ENCODE data around the gene APOF. TPM values are rescaled to one million over a fixed set of nuclear protein-coding genes. Genes with fewer than 3 reads are reported as not detected.

APOF gene
- total RNA-seq, 1 experiment from 2014 or later: not detected

- no peak overlapping the region for H3K27ac ChIP-seq (ENCODE audit: insufficient read length, low read depth, low read length)
- no peak overlapping the region for H3K23ac ChIP-seq (ENCODE audit: insufficient read length, low read depth, low read length)
- H2AFZ ChIP-seq (ENCODE audit: low read length): no peak overlapping the region
- peaks cover 9% of the 10 kb centered on the region for H3K23me2 ChIP-seq (ENCODE audit: insufficient read length, low read depth, low read length, poor library complexity, severe bottlenecking)
- Mint-ChIP-seq H3K9me3 (no peaks in the 10 kb centered on the region), H3K36me3 (ENCODE audit: insufficient read depth in 1 of 3, low read depth in 3 of 3) (peaks cover 0 to 4% (median 3%) of the 10 kb centered on the region in 3 experiments; a peak in 2 of 7 replicates), H3K4me3 (peak overlapping the region; percentile 82 to 91), H3K27me3 (ENCODE audit: low read depth) (peaks cover 7% of the 10 kb centered on the region), H3K4me1 (peaks cover 41% of the 10 kb centered on the region in 2 experiments), H3K27ac (peak overlapping the region; percentile 99)
- no peak overlapping the region for H2BK5ac ChIP-seq (ENCODE audit: insufficient read length, low read length)
- peak overlapping the region; percentile 68 for H3K4me2 ChIP-seq (ENCODE audit: insufficient read depth, insufficient read length, low read length)
- peak overlapping the region; percentile 18 for H3K18ac ChIP-seq (ENCODE audit: insufficient read length, low read depth, low read length)
- H3T11ph ChIP-seq (ENCODE audit: low read length): no peak overlapping the region
- H4K20me1 ChIP-seq (ENCODE audit: control insufficient read depth, insufficient read depth, insufficient read length): no peaks in the 10 kb centered on the region
- no peak for DNase-seq
- no peaks in the 10 kb centered on the region for H3K27me3 ChIP-seq (ENCODE audit: insufficient read depth, low read length)
- no peaks in the 10 kb centered on the region for H3K79me1 ChIP-seq (ENCODE audit: insufficient read depth, low read depth, low read length, poor library complexity, severe bottlenecking)
- no peak overlapping the region for H2AK5ac ChIP-seq (ENCODE audit: insufficient read length, low read length)
- H4K5ac ChIP-seq (ENCODE audit: insufficient read length, low read depth, low read length): no peak overlapping the region
- H2BK15ac ChIP-seq (ENCODE audit: low read depth, low read length): no peak overlapping the region
- H3K79me2 ChIP-seq (ENCODE audit: insufficient read depth, low read length): no peaks in the 10 kb centered on the region
- no peak overlapping the region for H2BK12ac ChIP-seq (ENCODE audit: insufficient read length, low read depth, low read length)
- H3K4me1 ChIP-seq (ENCODE audit: insufficient read depth, low read length): peaks cover 20% of the 10 kb centered on the region
- no peak overlapping the region for H3K4ac ChIP-seq (ENCODE audit: low read depth, low read length)
- no peak overlapping the region for H4K8ac ChIP-seq (replicated peaks; ENCODE audit: insufficient read length, low read depth, low read length)
- H3K14ac ChIP-seq (ENCODE audit: insufficient read depth, low read length): no peak overlapping the region; the same call in 1 of the 2 replicates
- TF ChIP-seq, protein P1, sequence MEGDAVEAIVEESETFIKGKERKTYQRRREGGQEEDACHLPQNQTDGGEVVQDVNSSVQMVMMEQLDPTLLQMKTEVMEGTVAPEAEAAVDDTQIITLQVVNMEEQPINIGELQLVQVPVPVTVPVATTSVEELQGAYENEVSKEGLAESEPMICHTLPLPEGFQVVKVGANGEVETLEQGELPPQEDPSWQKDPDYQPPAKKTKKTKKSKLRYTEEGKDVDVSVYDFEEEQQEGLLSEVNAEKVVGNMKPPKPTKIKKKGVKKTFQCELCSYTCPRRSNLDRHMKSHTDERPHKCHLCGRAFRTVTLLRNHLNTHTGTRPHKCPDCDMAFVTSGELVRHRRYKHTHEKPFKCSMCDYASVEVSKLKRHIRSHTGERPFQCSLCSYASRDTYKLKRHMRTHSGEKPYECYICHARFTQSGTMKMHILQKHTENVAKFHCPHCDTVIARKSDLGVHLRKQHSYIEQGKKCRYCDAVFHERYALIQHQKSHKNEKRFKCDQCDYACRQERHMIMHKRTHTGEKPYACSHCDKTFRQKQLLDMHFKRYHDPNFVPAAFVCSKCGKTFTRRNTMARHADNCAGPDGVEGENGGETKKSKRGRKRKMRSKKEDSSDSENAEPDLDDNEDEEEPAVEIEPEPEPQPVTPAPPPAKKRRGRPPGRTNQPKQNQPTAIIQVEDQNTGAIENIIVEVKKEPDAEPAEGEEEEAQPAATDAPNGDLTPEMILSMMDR (conservative IDR thresholded peaks at IDR 0.05): no peak
- no peak overlapping the region for H2BK20ac ChIP-seq (ENCODE audit: low read depth, low read length, poor library complexity, severe bottlenecking)
- no peak overlapping the region for H2BK120ac ChIP-seq (ENCODE audit: low read depth, low read length, poor library complexity, severe bottlenecking)
- no peak overlapping the region for H3K56ac ChIP-seq (ENCODE audit: insufficient read length, low read depth, low read length)
- peak overlapping the region; percentile 73 for H3K9ac ChIP-seq (ENCODE audit: extremely low read depth, insufficient read length, low read length)
- no peaks in the 10 kb centered on the region for H3K9me3 ChIP-seq (ENCODE audit: control insufficient read depth, low read depth, low read length)
- no CpG with 5 or more reads among the region's 6 CpGs for WGBS (ENCODE audit: extremely low coverage, insufficient read length, low lambda C conversion rate)
- H4K91ac ChIP-seq (ENCODE audit: insufficient read length, low read depth, low read length): no peak overlapping the region
Measured at GRCh38 chr12:56334490-56334793, 28.2 kb downstream of the APOF start.
